HG03354 (cell line): Measurements from ENCODE around the gene HSD17B3.
"Not testable (repeated sequence)": the region's sequence is repeated elsewhere in the genome, so short reads cannot be mapped to it uniquely, and the experiment has no call there.

Experiments used
- ATAC-seq: cut with Tn5 transposase; IDR thresholded peaks from one replicate; pipeline ENCODE4 v1.9.1; 2021; ENCODE audit warnings: mild to moderate bottlenecking; ENCODE audit not compliant: unreplicated experiment, poor library complexity, severe bottlenecking

HSD17B3 gene

GRCh38 chr9:96243778-96244177, 58.2 kb downstream of the HSD17B3 start:
- ATAC-seq: no peak

- ATAC-seq: no peak
Observed at GRCh38 chr9:96242811-96243210, 59.2 kb downstream of the HSD17B3 start.

- no peak for ATAC-seq
Observed at GRCh38 chr9:96241391-96241809, 60.6 kb downstream of the HSD17B3 start.

- ATAC-seq: no peak
Observed at GRCh38 chr9:96236854-96237550, 65.0 kb downstream of the HSD17B3 start.

GRCh38 chr9:96236337-96236736, 65.6 kb downstream of the HSD17B3 start:
- ATAC-seq: not testable (repeated sequence)

- no peak for ATAC-seq
Observed at GRCh38 chr9:96232539-96233241, 69.3 kb downstream of the HSD17B3 start.

- no peak for ATAC-seq
Observed at GRCh38 chr9:96232164-96232538, 69.8 kb downstream of the HSD17B3 start.

GRCh38 chr9:96230002-96230401, 72.0 kb downstream of the HSD17B3 start:
- no peak for ATAC-seq

- no peak for ATAC-seq
Observed at GRCh38 chr9:96222132-96222531, 79.8 kb downstream of the HSD17B3 start.

GRCh38 chr9:96219900-96220257, 82.1 kb downstream of the HSD17B3 start:
- ATAC-seq: no peak

GRCh38 chr9:96219026-96219899, 82.7 kb downstream of the HSD17B3 start:
- ATAC-seq: no peak

GRCh38 chr9:96217754-96218693, 84.0 kb downstream of the HSD17B3 start:
- ATAC-seq: peak; percentile 89

GRCh38 chr9:96217294-96217707, 84.7 kb downstream of the HSD17B3 start:
- ATAC-seq: no peak

GRCh38 chr9:96216583-96216982, 85.4 kb downstream of the HSD17B3 start:
- ATAC-seq: no peak

- no peak for ATAC-seq
Observed at GRCh38 chr9:96215841-96216240, 86.1 kb downstream of the HSD17B3 start.

GRCh38 chr9:96214635-96215034, 87.3 kb downstream of the HSD17B3 start:
- ATAC-seq: no peak

- ATAC-seq: no peak
Observed at GRCh38 chr9:96209407-96210271, 92.3 kb downstream of the HSD17B3 start.

GRCh38 chr9:96206156-96206751, 95.7 kb downstream of the HSD17B3 start:
- no peak for ATAC-seq
